Tibial nerve (tissue), 4 donors: Measurements from ENCODE around the gene CLEC4C. TPM values are rescaled to one million over a fixed set of nuclear protein-coding genes. Genes with fewer than 3 reads are reported as not detected.

Experiments used
- DNase-seq, 2 donors: peaks; one replicate each; pipeline ENCODE4 v3.0.0-alpha.2; 2019; ENCODE audit warnings: low spot score in 2 of 2
- H3K27ac ChIP-seq, 4 donors: fragments of 200-600 bp; sonication (generic) in 3 of 4; one replicate each; pipeline ENCODE4 v1.5.1; 2017 to 2019; ENCODE audit warnings: mild to moderate bottlenecking in 1 of 4
- H3K27me3 ChIP-seq, 2 donors: fragments of 200-600 bp; sonication (generic) in 1 of 2; one replicate each; pipeline versions ENCODE4 v1.5.1 to v1.6.0; 2017 to 2019
- H3K36me3 ChIP-seq, 3 donors: fragments of 200-600 bp; sonication (generic); one replicate each; pipeline ENCODE4 v1.5.1; 2018 to 2019
- H3K4me1 ChIP-seq, 4 donors: fragments of 200-600 bp; sonication (generic) in 3 of 4; one replicate each; pipeline ENCODE4 v1.5.1; 2017 to 2019
- H3K4me3 ChIP-seq, 4 donors: fragments of 200-600 bp; sonication (generic) in 3 of 4; one replicate each; pipeline ENCODE4 v1.5.1; 2017 to 2019; ENCODE audit warnings: mild to moderate bottlenecking in 1 of 4, moderate library complexity in 1 of 4
- H3K9me3 ChIP-seq, 4 donors: fragments of 200-600 bp; sonication (generic) in 3 of 4; one replicate each; pipeline ENCODE4 v1.5.1; 2017 to 2019
- EP300 ChIP-seq, 2 donors: sonication (generic); formaldehyde crosslinking; IDR thresholded peaks; one replicate each; pipeline ENCODE4 v1.6.1; 2017; ENCODE audit warnings: antibody characterized with exemption in 2 of 2, mild to moderate bottlenecking in 1 of 2
- POLR2A ChIP-seq, 2 donors: fragments of 450-650 bp; IDR thresholded peaks; one replicate each; pipeline ENCODE4 v1.6.1; 2017; ENCODE audit warnings: antibody characterized with exemption in 2 of 2, mild to moderate bottlenecking in 2 of 2, moderate library complexity in 2 of 2
- WGBS, 2 donors: methylation state at CpG; one replicate each; pipeline ENCODE4 v1.1.5; 2018; 5-methylcytosine and 5-hydroxymethylcytosine counted together
- total RNA-seq, 4 donors: library from RNA; depleted of rRNA; stranded (reverse); fragments of >200 nt; gene quantifications; one replicate each; pipeline ENCODE4 v1.1.0, GENCODE V29; 2016
- TF ChIP-seq, protein P1 (sequence below), 5 experiments: fragments of 200-600 bp in 3 of 5; fragments of 450-650 bp in 2 of 5; sonication (generic) in 3 of 5; IDR thresholded peaks; one replicate each; pipeline ENCODE4 v1.5.1; 2016 to 2019; ENCODE audit warnings: antibody characterized with exemption in 5 of 5, mild to moderate bottlenecking in 3 of 5, moderate library complexity in 2 of 5

Gene CLEC4C
- total RNA-seq, 4 donors from 2014 or later, result not detected

DNA sequence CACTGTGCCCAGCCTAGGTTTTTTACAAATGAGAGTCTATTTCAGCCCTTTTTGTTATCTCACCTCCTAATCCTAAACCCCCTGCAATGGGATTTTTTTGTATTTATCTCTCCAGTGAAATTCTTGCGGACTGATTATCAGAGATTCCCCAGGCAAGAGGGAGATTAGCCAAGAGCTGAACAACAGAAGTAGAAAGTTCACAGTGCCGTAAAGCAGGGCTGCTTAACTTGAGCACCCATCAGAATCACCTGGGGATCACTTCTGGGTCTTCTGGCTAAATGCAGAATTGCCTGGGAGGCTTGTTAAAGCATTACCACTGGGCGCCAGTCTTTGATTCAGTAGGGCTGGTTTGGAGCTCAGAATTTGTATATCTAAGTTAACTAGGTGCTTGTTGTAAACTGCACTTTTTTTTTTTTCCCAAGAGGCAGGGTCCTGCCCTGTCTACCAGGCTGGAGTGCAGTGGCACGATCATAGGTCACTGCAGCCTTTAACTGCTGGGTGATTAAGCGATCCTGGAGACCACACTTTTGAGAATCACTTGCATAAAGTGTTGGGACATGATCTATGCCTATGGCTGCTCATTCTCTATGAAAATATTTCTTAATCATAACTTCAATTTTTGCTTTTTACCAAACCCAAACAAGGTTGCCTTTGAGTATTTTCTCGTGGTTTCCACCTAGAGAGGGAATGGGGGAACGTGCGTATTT, 37.1 kb downstream of the CLEC4C start:
- Histone ChIP-seq H3K4me1 (no peaks in the 10 kb centered on the region), H3K36me3 (no peaks in the 10 kb centered on the region), H3K27ac (no peak overlapping the region), H3K4me3 (no peak overlapping the region), H3K27me3 (no peaks in the 10 kb centered on the region), H3K9me3 (peaks cover 0 to 14% (median 0%) of the 10 kb centered on the region in 4 donors)
- WGBS, 2 donors, result 63 to 72% methylated on average over 8 of the region's 8 CpGs
- TF ChIP-seq, protein P1, sequence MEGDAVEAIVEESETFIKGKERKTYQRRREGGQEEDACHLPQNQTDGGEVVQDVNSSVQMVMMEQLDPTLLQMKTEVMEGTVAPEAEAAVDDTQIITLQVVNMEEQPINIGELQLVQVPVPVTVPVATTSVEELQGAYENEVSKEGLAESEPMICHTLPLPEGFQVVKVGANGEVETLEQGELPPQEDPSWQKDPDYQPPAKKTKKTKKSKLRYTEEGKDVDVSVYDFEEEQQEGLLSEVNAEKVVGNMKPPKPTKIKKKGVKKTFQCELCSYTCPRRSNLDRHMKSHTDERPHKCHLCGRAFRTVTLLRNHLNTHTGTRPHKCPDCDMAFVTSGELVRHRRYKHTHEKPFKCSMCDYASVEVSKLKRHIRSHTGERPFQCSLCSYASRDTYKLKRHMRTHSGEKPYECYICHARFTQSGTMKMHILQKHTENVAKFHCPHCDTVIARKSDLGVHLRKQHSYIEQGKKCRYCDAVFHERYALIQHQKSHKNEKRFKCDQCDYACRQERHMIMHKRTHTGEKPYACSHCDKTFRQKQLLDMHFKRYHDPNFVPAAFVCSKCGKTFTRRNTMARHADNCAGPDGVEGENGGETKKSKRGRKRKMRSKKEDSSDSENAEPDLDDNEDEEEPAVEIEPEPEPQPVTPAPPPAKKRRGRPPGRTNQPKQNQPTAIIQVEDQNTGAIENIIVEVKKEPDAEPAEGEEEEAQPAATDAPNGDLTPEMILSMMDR (IDR thresholded peaks at IDR 0.05), result no peak
- TF ChIP-seq POLR2A (IDR thresholded peaks at IDR 0.05), result no peak
- TF ChIP-seq EP300 (IDR thresholded peaks at IDR 0.05), result no peak
- DNase-seq, result no peak

DNA sequence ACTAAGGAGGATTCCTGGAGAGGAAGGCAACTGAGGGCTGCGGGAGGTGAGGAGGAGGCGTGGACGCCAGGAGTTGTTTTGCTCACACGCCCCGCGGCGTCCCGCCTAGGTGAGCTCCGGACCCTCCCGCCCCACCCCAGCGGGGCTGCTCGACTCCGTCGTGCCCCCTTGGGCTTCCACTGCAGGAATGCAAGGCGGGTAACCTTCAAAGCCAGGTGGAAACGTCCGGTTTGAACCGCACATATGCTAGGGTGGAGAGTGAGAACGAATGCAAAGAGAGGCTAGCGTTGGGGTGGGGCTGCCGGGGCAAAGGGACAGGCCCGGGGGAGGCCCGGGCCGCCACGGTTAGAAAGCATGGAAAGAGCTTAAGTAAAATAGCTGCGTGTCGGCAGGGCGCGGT, 41.3 kb downstream of the CLEC4C start:
- 89 to 92% methylated on average over 29 of the region's 29 CpGs for WGBS, 2 donors

GRCh38 chr12:7695566-7696197, 51.5 kb downstream of the CLEC4C start, which contains the start of gene GDF3:
Gene GDF3, minus strand, starts transcription at chr12:7695775. Its CDS starts 47 bp downstream, at chr12:7695728.
- no peaks in the 10 kb centered on the region for H3K9me3 ChIP-seq
- TF ChIP-seq, protein P1 (IDR thresholded peaks at IDR 0.05), result no peak
- TF ChIP-seq POLR2A (IDR thresholded peaks at IDR 0.05), result no peak
- TF ChIP-seq EP300 (IDR thresholded peaks at IDR 0.05), result no peak
- no peak within 1 kb of the TSS for H3K27ac ChIP-seq
- H3K4me3 ChIP-seq, result peak within 1 kb of the TSS in 1 of 4 donors; percentile 14
- DNase-seq, result peak in 1 of 2 donors; percentile 15
- H3K27me3 ChIP-seq, result no peaks in the 10 kb centered on the region
- no peaks in the 10 kb centered on the region for H3K36me3 ChIP-seq
- 46 to 47% methylated on average over 7 of the region's 7 CpGs for WGBS, 2 donors
- peaks cover 0 to 13% (median 2%) of the 10 kb centered on the region in 4 donors for H3K4me1 ChIP-seq

More for the DNA sequence above, 41.3 kb downstream of the CLEC4C start:
- Histone ChIP-seq H3K27ac (no peak overlapping the region), H3K4me3 (no peak overlapping the region), H3K9me3 (peaks cover 0 to 10% (median 0%) of the 10 kb centered on the region in 4 donors), H3K4me1 (no peaks in the 10 kb centered on the region), H3K27me3 (no peaks in the 10 kb centered on the region), H3K36me3 (no peaks in the 10 kb centered on the region)
- no peak for TF ChIP-seq POLR2A (IDR thresholded peaks at IDR 0.05)
- no peak for TF ChIP-seq EP300 (IDR thresholded peaks at IDR 0.05)
- TF ChIP-seq, protein P1 (IDR thresholded peaks at IDR 0.05), result no peak
- no peak for DNase-seq

DNA sequence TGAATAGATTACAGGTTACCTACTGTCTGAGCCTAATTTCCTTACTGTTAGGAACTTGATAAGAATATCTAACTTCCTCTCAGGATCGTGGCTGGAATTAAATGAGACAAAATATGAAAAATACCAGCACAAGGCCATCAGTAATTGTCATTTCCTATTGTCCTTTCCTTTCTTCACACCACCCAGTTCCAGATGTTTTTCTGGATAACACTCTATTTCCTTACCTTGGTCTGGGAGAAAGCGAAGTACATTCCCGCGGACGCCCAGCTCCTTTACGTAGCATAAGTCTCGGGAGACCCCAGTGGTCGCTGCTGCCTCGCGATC, 52.0 kb downstream of the CLEC4C start:
- TF ChIP-seq POLR2A (IDR thresholded peaks at IDR 0.05), result no peak
- peak in 1 of 2 donors; percentile 9 for TF ChIP-seq EP300 (IDR thresholded peaks at IDR 0.05)
- peak overlapping the region in 1 of 4 donors; percentile 14 for H3K4me3 ChIP-seq
- H3K9me3 ChIP-seq, result no peaks in the 10 kb centered on the region
- H3K27me3 ChIP-seq, result no peaks in the 10 kb centered on the region
- H3K27ac ChIP-seq, result no peak overlapping the region
- H3K4me1 ChIP-seq, result peaks cover 0 to 13% (median 2%) of the 10 kb centered on the region in 4 donors
- no peaks in the 10 kb centered on the region for H3K36me3 ChIP-seq
- 29 to 58% methylated on average over 10 of the region's 10 CpGs for WGBS, 2 donors
- no peak for DNase-seq

DNA sequence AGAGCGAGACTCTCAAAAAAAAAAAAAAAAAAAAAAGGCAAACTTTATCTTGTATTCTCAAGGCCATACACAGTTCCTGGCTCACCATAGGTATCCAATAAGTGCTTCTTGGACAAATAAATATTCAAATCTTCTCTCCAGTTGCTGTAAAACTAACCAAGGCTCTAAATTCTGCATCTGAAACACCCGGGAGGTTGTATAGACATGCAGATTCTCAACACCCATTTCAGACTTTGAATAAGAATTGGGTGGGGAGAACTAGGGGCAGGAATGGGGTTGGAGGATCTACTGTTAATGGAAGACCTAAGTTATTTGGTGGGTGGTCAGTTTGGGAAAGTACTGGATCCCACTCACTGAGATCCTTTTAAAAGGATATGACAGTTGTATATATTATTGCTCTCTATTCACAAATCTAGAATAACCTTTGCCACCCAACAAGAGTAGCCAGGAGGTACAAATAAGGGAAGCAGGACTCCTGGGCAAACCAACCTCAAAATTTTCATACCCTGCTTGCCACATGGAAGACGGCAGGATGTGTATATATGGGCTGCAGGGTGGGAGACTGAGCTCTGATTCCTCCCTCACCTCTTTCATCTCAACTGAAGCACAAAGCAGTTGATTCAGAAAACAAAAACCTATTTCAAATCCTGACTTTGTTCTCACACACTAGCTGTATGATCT, 52.5 kb downstream of the CLEC4C start:
- Histone ChIP-seq H3K27me3 (no peaks in the 10 kb centered on the region), H3K4me1 (peaks cover 0 to 13% (median 2%) of the 10 kb centered on the region in 4 donors), H3K9me3 (no peaks in the 10 kb centered on the region), H3K27ac (no peak overlapping the region), H3K36me3 (no peaks in the 10 kb centered on the region), H3K4me3 (no peak overlapping the region)
- 62 to 72% methylated on average over 3 of the region's 3 CpGs for WGBS, 2 donors
- DNase-seq, result no peak
- TF ChIP-seq POLR2A (IDR thresholded peaks at IDR 0.05) (no peak), EP300 (IDR thresholded peaks at IDR 0.05) (no peak)
- TF ChIP-seq, protein P1 (IDR thresholded peaks at IDR 0.05), result no peak
